Cardiac fibroblast (primary cell): ENCODE measurements around the gene FRMD8.

Experiments
- DNase-seq, 2 donors: peaks; one replicate each; pipeline versions ENCODE4 v3.0.0 to v3.0.0-alpha.2; 2010; ENCODE audit warnings: low read depth in 2 of 2
- H3K4me3 ChIP-seq, 2 donors: replicated peaks in 1 of 2; 1 replicate in 1 of 2; 2 replicates in 1 of 2; pipeline ENCODE4 v1.5.1; 2011; ENCODE audit warnings: low read depth in 2 of 2, low read length in 2 of 2, mild to moderate bottlenecking in 2 of 2, moderate library complexity in 1 of 2
- CTCF ChIP-seq: IDR thresholded peaks from one replicate; pipeline ENCODE4 v1.5.1; 2011; ENCODE audit warnings: low read depth, mild to moderate bottlenecking, low read length, inconsistent platforms

FRMD8 gene

DNA sequence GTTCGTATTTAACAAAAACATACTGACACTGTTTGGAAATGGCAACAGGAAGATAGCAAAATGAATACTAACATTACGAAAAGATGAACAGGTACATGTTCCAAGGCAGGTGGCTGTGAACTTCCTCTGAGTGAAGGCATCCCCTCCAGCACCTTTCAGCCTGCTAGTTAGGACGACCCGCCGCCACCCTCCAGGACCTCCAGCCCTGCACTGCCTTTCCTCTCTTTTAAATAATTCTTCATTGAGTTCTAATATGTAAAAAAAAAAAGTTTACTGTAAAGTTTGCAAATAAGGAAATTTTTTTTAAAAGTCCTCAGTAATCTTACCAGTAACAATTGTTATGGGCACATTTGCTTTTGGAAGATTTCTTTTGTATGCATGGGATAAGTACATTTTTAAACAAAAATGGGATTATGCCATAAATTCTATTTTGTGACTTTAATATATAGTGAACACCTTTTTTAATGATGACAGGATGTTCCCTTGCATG is 42.2 kb downstream of the FRMD8 start:
- DNase-seq, result peak in 1 of 2 donors; percentile 86
- TF ChIP-seq CTCF, result no peak
- H3K4me3 ChIP-seq, result peak overlapping the region; percentile 88 to 91

DNA sequence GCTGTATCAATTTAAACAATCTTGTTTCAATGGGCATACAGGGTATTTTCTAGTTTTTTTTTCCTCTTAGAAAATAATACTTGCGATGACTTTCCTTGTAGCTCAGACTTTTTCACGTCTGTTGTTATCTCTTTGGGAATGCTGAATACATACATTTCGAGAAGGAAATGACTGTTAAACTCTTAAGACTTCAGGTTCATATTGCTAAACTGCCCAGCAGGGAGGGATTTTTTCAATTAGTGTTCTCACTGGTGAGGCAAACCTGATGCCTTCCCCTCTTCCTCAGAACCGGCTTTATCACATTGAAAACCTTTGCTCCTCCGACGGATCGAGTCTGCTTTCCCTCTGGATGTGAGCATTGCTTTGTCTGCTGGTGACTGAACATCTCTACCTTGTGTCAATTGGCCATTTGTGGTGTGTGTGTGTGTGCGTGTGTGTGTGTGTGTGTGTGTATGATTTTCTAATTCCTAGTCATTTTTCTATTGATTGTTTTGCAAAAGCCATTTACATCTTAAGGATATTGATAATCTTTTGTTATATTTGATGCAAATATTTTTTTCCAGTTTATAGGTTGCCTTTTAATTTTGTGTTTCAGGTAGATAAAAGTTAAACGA is 42.7 kb downstream of the FRMD8 start:
- DNase-seq, result peak; percentile 84 to 88
- H3K4me3 ChIP-seq, result peak overlapping the region; percentile 88 to 91

DNA sequence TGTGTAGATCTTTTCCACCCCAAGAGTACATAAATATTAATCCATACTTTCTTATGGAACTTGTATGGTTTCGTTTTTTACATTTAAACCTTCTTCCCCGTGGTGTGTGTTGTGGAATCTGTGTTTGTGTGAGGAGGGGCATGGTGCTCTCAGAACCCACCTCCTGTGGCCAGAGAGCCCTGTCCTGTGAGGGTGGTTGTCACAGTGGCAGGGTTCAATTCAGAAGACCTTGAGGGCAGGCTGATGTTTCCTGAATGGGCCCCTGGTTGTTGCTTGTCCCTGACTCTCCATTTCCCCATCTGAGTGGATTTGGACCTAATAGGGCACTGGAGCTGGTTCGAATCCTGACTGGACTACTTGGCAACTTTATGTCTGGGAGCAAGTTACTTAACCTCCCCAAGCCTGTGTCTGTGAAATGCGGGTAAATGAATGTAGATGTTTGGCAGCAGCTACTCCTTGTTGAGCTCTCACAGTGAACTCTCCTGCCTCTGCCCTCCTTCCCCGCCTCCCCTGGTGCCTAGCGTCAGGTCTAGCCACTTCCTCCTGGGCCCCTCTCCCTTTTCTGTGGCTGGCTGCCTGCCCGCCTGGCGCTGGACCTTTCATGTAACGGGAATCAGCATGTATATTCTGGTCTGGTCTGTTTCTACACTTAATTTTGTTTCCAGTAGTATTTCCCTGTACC is 43.4 kb downstream of the FRMD8 start:
- peak; percentile 89 to 94 for DNase-seq

More for the DNA sequence above, 42.7 kb downstream of the FRMD8 start:
- no peak for TF ChIP-seq CTCF

DNA sequence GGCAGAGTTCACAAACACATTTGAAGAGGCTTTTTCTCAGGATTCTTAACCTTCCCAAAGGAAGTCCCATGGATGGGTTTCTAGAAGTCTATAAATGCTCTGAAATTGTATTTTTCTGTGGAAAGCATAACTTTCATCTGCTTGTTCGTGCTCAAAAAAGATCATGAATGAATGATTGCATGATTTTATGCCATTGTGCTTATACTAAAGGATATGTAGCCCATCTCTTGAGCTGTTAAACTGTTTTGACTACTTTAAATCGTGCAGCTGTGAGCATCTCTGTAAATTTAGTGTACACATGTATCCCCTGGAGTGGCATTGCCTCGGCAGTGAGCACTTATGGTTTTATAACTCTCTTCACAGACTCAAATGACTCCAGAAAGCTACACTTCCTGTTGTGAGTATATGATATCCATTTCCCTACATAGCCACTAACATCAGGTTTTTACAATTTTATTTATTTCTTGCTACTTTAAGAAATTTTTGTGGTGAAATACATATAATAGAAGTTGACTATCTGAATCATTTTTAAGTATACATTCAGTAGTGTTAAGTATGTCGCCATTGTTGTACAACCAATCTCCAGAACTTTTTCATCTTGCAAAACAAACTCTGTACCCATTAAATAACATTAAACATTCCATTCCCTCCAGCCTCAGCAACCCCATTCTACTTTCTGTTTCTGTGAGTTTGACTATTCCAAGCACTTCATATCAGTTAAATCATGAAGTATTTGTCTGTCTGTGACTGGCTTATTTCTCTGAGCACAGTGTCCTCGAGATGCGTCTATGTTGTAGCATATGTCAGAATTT is 44.2 kb downstream of the FRMD8 start:
- no peak for TF ChIP-seq CTCF
- peak; percentile 76 to 85 for DNase-seq
- peak overlapping the region; percentile 88 to 91 for H3K4me3 ChIP-seq

More for the DNA sequence above, 43.4 kb downstream of the FRMD8 start:
- TF ChIP-seq CTCF, result no peak
- peak overlapping the region; percentile 88 to 91 for H3K4me3 ChIP-seq

DNA sequence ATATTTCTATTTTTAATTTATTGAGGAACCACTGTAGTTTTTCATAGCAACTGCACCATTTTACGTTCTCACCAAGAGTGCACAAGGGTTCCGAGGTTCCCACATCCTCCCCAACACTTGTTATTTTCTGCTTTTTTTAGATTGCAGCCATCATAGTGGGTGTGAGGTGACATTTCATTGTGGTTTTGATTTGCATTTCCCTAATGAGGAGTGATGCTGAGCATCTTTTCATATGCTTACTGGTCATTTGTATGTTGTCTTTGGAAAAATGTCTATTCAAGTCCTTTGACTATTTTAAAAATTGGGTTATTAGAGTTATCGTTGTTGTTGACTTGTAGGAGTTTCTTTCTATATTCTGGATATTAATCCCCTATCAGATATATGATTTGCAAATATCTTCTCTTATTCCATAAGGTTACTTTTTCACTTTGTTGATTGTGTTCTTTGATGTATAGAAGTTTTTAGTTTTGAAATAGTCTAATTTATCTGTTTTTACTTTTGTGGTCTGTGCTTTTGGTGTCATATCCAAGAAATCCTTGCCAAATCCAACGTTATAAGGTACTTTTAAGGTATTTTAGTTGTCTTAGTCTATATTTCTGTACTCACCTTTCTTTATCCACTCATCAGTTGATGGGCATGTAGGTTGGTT is 45.1 kb downstream of the FRMD8 start:
- TF ChIP-seq CTCF, result no peak
- DNase-seq, result peak; percentile 60 to 76
- peak overlapping the region; percentile 6 to 24 for H3K4me3 ChIP-seq

- no peak for TF ChIP-seq CTCF
- H3K4me3 ChIP-seq, result peak overlapping the region in 1 of 2 donors; percentile 24
- DNase-seq, result peak; percentile 41 to 60
These were observed 45.7 kb downstream of the FRMD8 start for GRCh38 chr11:65432100-65432650.
